Measurements from ENCODE around the gene NBEA. TPM values are rescaled to one million over a fixed set of nuclear protein-coding genes. Genes with fewer than 3 reads are reported as not detected.

The NBEA gene
- total RNA-seq, 3 donors from 2014 or later (not counting 1 experiment from before 2014, with no cell fraction given) = 0.27 to 0.66 (median 0.33) TPM

DNA sequence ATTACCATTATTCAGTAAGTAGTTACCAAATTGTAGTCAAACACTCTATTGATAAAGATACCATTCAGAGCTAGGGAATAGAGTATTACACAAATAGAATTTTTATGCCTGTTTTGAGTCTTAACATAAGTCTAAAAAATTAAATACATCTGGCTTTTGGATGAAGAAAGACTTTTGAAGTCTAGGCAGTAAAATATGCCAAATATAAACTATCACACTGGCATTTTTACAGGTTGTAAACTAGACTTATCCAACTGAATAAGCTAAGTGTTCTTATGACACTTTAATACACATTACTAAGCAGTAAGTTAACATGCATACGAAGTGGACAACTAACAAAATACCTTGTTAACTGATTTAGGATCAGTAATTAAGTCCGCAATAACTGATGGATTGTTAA, 425.5 kb downstream of the NBEA start:
- no peaks in the 10 kb centered on the region for H3K4me1 ChIP-seq (ENCODE audit: control insufficient read depth, insufficient read depth, low read length)
- Mint-ChIP-seq H3K4me1 (no peaks in the 10 kb centered on the region), H3K27ac (no peak overlapping the region), H3K9me3 (peaks cover 6 to 12% of the 10 kb centered on the region in 2 donors), H3K27me3 (ENCODE audit: low read depth in 2 of 2) (peaks cover 0 to 8% of the 10 kb centered on the region in 2 donors), H3K4me3 (no peak overlapping the region), H3K36me3 (peaks cover 18% of the 10 kb centered on the region)
- H3K4me3 ChIP-seq (ENCODE audit: low read length) = no peak overlapping the region
- DNase-seq = no peak
- H3K27ac ChIP-seq (ENCODE audit: low read length) = no peak overlapping the region
- peaks cover 10% of the 10 kb centered on the region for H3K9me3 ChIP-seq (ENCODE audit: control insufficient read depth, insufficient read depth, low read length)
- 100% methylated on average over 1 of the region's 2 CpGs for WGBS (ENCODE audit: insufficient coverage)
- TF ChIP-seq, protein P1, sequence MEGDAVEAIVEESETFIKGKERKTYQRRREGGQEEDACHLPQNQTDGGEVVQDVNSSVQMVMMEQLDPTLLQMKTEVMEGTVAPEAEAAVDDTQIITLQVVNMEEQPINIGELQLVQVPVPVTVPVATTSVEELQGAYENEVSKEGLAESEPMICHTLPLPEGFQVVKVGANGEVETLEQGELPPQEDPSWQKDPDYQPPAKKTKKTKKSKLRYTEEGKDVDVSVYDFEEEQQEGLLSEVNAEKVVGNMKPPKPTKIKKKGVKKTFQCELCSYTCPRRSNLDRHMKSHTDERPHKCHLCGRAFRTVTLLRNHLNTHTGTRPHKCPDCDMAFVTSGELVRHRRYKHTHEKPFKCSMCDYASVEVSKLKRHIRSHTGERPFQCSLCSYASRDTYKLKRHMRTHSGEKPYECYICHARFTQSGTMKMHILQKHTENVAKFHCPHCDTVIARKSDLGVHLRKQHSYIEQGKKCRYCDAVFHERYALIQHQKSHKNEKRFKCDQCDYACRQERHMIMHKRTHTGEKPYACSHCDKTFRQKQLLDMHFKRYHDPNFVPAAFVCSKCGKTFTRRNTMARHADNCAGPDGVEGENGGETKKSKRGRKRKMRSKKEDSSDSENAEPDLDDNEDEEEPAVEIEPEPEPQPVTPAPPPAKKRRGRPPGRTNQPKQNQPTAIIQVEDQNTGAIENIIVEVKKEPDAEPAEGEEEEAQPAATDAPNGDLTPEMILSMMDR (IDR thresholded peaks at IDR 0.05) = no peak
- ATAC-seq = no peak
- no peaks in the 10 kb centered on the region for H3K27me3 ChIP-seq (ENCODE audit: control insufficient read depth, insufficient read depth, low read length)
- intact Hi-C loops (cut with micrococcal nuclease) = no loop called here
- no peaks in the 10 kb centered on the region for H3K36me3 ChIP-seq (ENCODE audit: control insufficient read depth, insufficient read depth, low read length)

- H3K4me3 ChIP-seq (ENCODE audit: low read length) = no peak overlapping the region
- Mint-ChIP-seq H3K27me3 (ENCODE audit: low read depth in 2 of 2) (peaks cover 0 to 2% of the 10 kb centered on the region in 2 donors), H3K9me3 (peaks cover 0 to 2% of the 10 kb centered on the region in 2 donors), H3K4me1 (no peaks in the 10 kb centered on the region), H3K27ac (no peak overlapping the region), H3K4me3 (no peak overlapping the region), H3K36me3 (no peaks in the 10 kb centered on the region)
- TF ChIP-seq, protein P1 (IDR thresholded peaks at IDR 0.05) = no peak
- intact Hi-C loops (cut with micrococcal nuclease) = no loop called here
- H3K27me3 ChIP-seq (ENCODE audit: control insufficient read depth, insufficient read depth, low read length) = no peaks in the 10 kb centered on the region
- no peak for DNase-seq
- ATAC-seq = no peak
- no peaks in the 10 kb centered on the region for H3K4me1 ChIP-seq (ENCODE audit: control insufficient read depth, insufficient read depth, low read length)
- H3K36me3 ChIP-seq (ENCODE audit: control insufficient read depth, insufficient read depth, low read length) = no peaks in the 10 kb centered on the region
- H3K27ac ChIP-seq (ENCODE audit: low read length) = no peak overlapping the region
- H3K9me3 ChIP-seq (ENCODE audit: control insufficient read depth, insufficient read depth, low read length) = no peaks in the 10 kb centered on the region
These were observed 436.9 kb downstream of the NBEA start for GRCh38 chr13:35378939-35379338.

- no peaks in the 10 kb centered on the region for H3K9me3 ChIP-seq (ENCODE audit: control insufficient read depth, insufficient read depth, low read length)
- H3K27me3 Mint-ChIP-seq (ENCODE audit: low read depth in 2 of 2) = peaks cover 0 to 2% of the 10 kb centered on the region in 2 donors
- H3K4me1 ChIP-seq (ENCODE audit: control insufficient read depth, insufficient read depth, low read length) = no peaks in the 10 kb centered on the region
- H3K4me1 Mint-ChIP-seq = no peaks in the 10 kb centered on the region
- no peaks in the 10 kb centered on the region for H3K27me3 ChIP-seq (ENCODE audit: control insufficient read depth, insufficient read depth, low read length)
- no peak for ATAC-seq
- intact Hi-C loops (cut with micrococcal nuclease) = no loop called here
- no peak overlapping the region for H3K4me3 Mint-ChIP-seq
- no peak overlapping the region for H3K4me3 ChIP-seq (ENCODE audit: low read length)
- H3K36me3 ChIP-seq (ENCODE audit: control insufficient read depth, insufficient read depth, low read length) = no peaks in the 10 kb centered on the region
- no peak overlapping the region for H3K27ac Mint-ChIP-seq
- H3K27ac ChIP-seq (ENCODE audit: low read length) = no peak overlapping the region
- TF ChIP-seq, protein P1 (IDR thresholded peaks at IDR 0.05) = no peak
- DNase-seq = no peak
- no peaks in the 10 kb centered on the region for H3K36me3 Mint-ChIP-seq
- H3K9me3 Mint-ChIP-seq = no peaks in the 10 kb centered on the region
These were observed 437.6 kb downstream of the NBEA start for GRCh38 chr13:35379663-35380062.

DNA sequence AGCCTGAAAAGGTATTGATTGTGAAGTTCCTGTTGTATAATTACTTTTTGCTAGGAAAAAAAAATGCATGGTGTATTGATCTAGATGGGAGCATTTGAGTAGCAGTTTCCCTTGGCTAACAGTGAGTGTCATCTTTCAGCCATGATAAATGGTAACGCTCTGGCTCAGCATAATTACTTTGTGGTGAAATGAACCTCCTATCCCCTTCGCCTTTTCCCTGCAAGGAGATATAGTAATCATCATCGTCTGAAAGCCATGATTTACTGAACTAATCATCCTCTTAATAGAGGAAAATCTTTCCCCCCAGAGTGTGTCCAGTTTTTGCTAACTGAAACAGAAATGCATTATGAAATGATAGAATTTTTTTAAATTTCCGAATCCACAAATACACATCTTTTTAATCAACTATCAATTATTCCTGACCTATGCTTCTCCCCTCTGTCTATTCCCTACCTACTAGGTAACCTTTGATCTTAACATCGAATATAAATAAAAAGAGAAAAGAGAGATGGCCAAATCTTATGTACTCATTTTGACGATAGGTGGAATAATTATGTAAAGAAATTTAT, 445.7 kb downstream of the NBEA start:
- Histone ChIP-seq H3K4me3 (ENCODE audit: low read length) (no peak overlapping the region), H3K9me3 (ENCODE audit: control insufficient read depth, insufficient read depth, low read length) (no peaks in the 10 kb centered on the region), H3K27me3 (ENCODE audit: control insufficient read depth, insufficient read depth, low read length) (no peaks in the 10 kb centered on the region), H3K4me1 (ENCODE audit: control insufficient read depth, insufficient read depth, low read length) (no peaks in the 10 kb centered on the region), H3K27ac (ENCODE audit: low read length) (no peak overlapping the region), H3K36me3 (ENCODE audit: control insufficient read depth, insufficient read depth, low read length) (no peaks in the 10 kb centered on the region)
- Mint-ChIP-seq H3K27ac (no peak overlapping the region), H3K27me3 (ENCODE audit: low read depth in 2 of 2) (peaks cover 0 to 2% of the 10 kb centered on the region in 2 donors), H3K9me3 (no peaks in the 10 kb centered on the region), H3K4me3 (no peak overlapping the region), H3K36me3 (no peaks in the 10 kb centered on the region), H3K4me1 (peaks cover 8 to 9% of the 10 kb centered on the region in 2 donors)
- TF ChIP-seq, protein P1 (IDR thresholded peaks at IDR 0.05) = no peak
- DNase-seq = no peak
- intact Hi-C loops (cut with micrococcal nuclease) = no loop called here
- 89% methylated on average over 4 of the region's 6 CpGs for WGBS (ENCODE audit: insufficient coverage)
- ATAC-seq = no peak

All from natural killer cell (primary cell).